SK-N-SH treated with all-trans-retinoic acid at 6 μM for 48 hours (cell line): Measurements from ENCODE around the gene TSTD1.
"Not testable (repeated sequence)": the region's sequence is repeated elsewhere in the genome, so short reads cannot be mapped to it uniquely, and the experiment has no call there.

Experiments used
- ATAC-seq: fragments of 200-7000 bp; cut with Tn5 transposase; 3 replicates; pipeline ENCODE4 v1.9.1; 2020; ENCODE audit warnings: mild to moderate bottlenecking, moderate library complexity
- ARNTL ChIP-seq: fragments of 450-650 bp; formaldehyde crosslinking; IDR thresholded peaks from 2 replicates; pipeline ENCODE4 v1.5.0; 2020; ENCODE audit warnings: low read depth, mild to moderate bottlenecking, moderate library complexity, borderline replicate concordance
- BACH2 ChIP-seq: fragments of 250-450 bp; sonication (Bioruptor Pico); IDR thresholded peaks from 2 replicates; pipeline ENCODE4 v1.9.0; 2021; ENCODE audit warnings: mild to moderate bottlenecking, borderline replicate concordance
- CREB5 ChIP-seq: fragments of 250-450 bp; sonication (Bioruptor Pico); IDR thresholded peaks from 2 replicates; pipeline ENCODE4 v1.5.1; 2020; ENCODE audit warnings: low read depth, mild to moderate bottlenecking, moderate library complexity
- CSRNP3 ChIP-seq: fragments of 250-450 bp; sonication (Bioruptor Pico); IDR thresholded peaks from 2 replicates; pipeline ENCODE4 v1.5.1; 2021; ENCODE audit warnings: mild to moderate bottlenecking, moderate library complexity
- GLIS3 ChIP-seq: fragments of 250-450 bp; sonication (Bioruptor Pico); IDR thresholded peaks from 2 replicates; pipeline ENCODE4 v1.5.0; 2020; ENCODE audit warnings: mild to moderate bottlenecking, moderate library complexity
- ISL1 ChIP-seq: fragments of 250-450 bp; sonication (Bioruptor Pico); IDR thresholded peaks from 2 replicates; pipeline ENCODE4 v2.1.2; 2022; ENCODE audit warnings: mild to moderate bottlenecking, moderate library complexity
- OSR1 ChIP-seq: fragments of 250-450 bp; sonication (Bioruptor Pico); IDR thresholded peaks from 2 replicates; pipeline ENCODE4 v1.8.0; 2022; ENCODE audit warnings: moderate library complexity, mild to moderate bottlenecking, inconsistent platforms
- PATZ1 ChIP-seq: fragments of 250-450 bp; sonication (Bioruptor Pico); IDR thresholded peaks from 2 replicates; pipeline ENCODE4 v1.8.0; 2020; ENCODE audit warnings: mild to moderate bottlenecking, moderate library complexity, borderline replicate concordance
- POU6F1 ChIP-seq: fragments of 250-450 bp; sonication (Bioruptor Pico); IDR thresholded peaks from 2 replicates; pipeline ENCODE4 v1.8.0; 2021; ENCODE audit warnings: low read depth, mild to moderate bottlenecking, moderate library complexity, borderline replicate concordance
- PPARA ChIP-seq: fragments of 250-450 bp; sonication (Bioruptor Pico); IDR thresholded peaks from 2 replicates; pipeline ENCODE4 v1.5.0; 2020; ENCODE audit warnings: mild to moderate bottlenecking, borderline replicate concordance
- RARB ChIP-seq: fragments of 250-450 bp; sonication (Bioruptor Pico); IDR thresholded peaks from 2 replicates; pipeline ENCODE4 v1.8.0; 2021; ENCODE audit warnings: mild to moderate bottlenecking, moderate library complexity
- SNAI2 ChIP-seq: fragments of 250-450 bp; sonication (Bioruptor Pico); IDR thresholded peaks from 2 replicates; pipeline ENCODE4 v1.5.0; 2020; ENCODE audit warnings: mild to moderate bottlenecking, moderate library complexity
- TCF4 ChIP-seq: fragments of 250-450 bp; sonication (Bioruptor Pico); IDR thresholded peaks from 2 replicates; pipeline ENCODE4 v1.8.0; 2021; ENCODE audit warnings: mild to moderate bottlenecking, moderate library complexity, borderline replicate concordance
- TOX ChIP-seq: fragments of 250-450 bp; sonication (Bioruptor Pico); IDR thresholded peaks from 2 replicates; pipeline ENCODE4 v1.8.0; 2021; ENCODE audit warnings: mild to moderate bottlenecking, moderate library complexity, borderline replicate concordance
- TSHZ2 ChIP-seq: fragments of 250-450 bp; sonication (Bioruptor Pico); IDR thresholded peaks from 2 replicates; pipeline ENCODE4 v1.5.0; 2020; ENCODE audit warnings: mild to moderate bottlenecking, moderate library complexity
- ZC3H10 ChIP-seq: fragments of 250-450 bp; sonication (Bioruptor Pico); IDR thresholded peaks from 2 replicates; pipeline ENCODE4 v1.5.1; 2021; ENCODE audit warnings: mild to moderate bottlenecking, moderate library complexity
- ZFP3 ChIP-seq: fragments of 250-450 bp; sonication (Bioruptor Pico); IDR thresholded peaks from 2 replicates; pipeline ENCODE4 v1.5.0; 2020; ENCODE audit warnings: mild to moderate bottlenecking, moderate library complexity
- ZFP30 ChIP-seq: fragments of 450-650 bp; formaldehyde crosslinking; IDR thresholded peaks from 2 replicates; pipeline ENCODE4 v1.5.0; 2022; ENCODE audit warnings: mild to moderate bottlenecking, moderate library complexity
- ZNF565 ChIP-seq: fragments of 450-650 bp; formaldehyde crosslinking; conservative IDR thresholded peaks from 2 replicates; pipeline ENCODE4 v1.5.0; 2020; ENCODE audit warnings: low read depth, mild to moderate bottlenecking, moderate library complexity
- ZNF70 ChIP-seq: fragments of 450-650 bp; formaldehyde crosslinking; IDR thresholded peaks from 2 replicates; pipeline ENCODE4 v1.5.0; 2020; ENCODE audit warnings: mild to moderate bottlenecking, moderate library complexity
- ZNF8 ChIP-seq: fragments of 450-650 bp; formaldehyde crosslinking; IDR thresholded peaks from 2 replicates; pipeline ENCODE4 v1.5.0; 2020; ENCODE audit warnings: mild to moderate bottlenecking, moderate library complexity

TSTD1 gene

GRCh38 chr1:161019751-161020495, 18.8 kb downstream of the TSTD1 start:
- TF ChIP-seq CREB5 (CRISPR knock-in tag) (no peak), POU6F1 (CRISPR knock-in tag) (no peak), ZFP3 (CRISPR knock-in tag) (no peak), RARB (no peak), OSR1 (CRISPR knock-in tag) (no peak), ZFP30 (CRISPR knock-in tag) (no peak), ZNF8 (CRISPR knock-in tag) (no peak), SNAI2 (no peak), ZC3H10 (CRISPR knock-in tag) (no peak), GLIS3 (CRISPR knock-in tag) (no peak), ZNF70 (CRISPR knock-in tag) (no peak), ZNF565 (no peak), TCF4 (CRISPR knock-in tag) (no peak), TOX (CRISPR knock-in tag) (no peak), TSHZ2 (no peak), PATZ1 (CRISPR knock-in tag) (no peak)
- ATAC-seq, result no peak

GRCh38 chr1:161019111-161019660, 19.6 kb downstream of the TSTD1 start:
- ATAC-seq, result not testable (repeated sequence)

- no peak for TF ChIP-seq ZFP30 (CRISPR knock-in tag)
- no peak for TF ChIP-seq TOX (CRISPR knock-in tag)
- no peak for TF ChIP-seq TCF4 (CRISPR knock-in tag)
- TF ChIP-seq ISL1, result no peak
- TF ChIP-seq PATZ1 (CRISPR knock-in tag), result no peak
- TF ChIP-seq ARNTL, result no peak
- no peak for TF ChIP-seq SNAI2
- no peak for TF ChIP-seq ZNF8 (CRISPR knock-in tag)
- no peak for TF ChIP-seq ZFP3 (CRISPR knock-in tag)
- TF ChIP-seq CREB5 (CRISPR knock-in tag), result no peak
- TF ChIP-seq ZNF565, result no peak
- TF ChIP-seq BACH2, result no peak
- TF ChIP-seq GLIS3 (CRISPR knock-in tag), result no peak
- no peak for TF ChIP-seq PPARA (CRISPR knock-in tag)
- TF ChIP-seq CSRNP3, result no peak
- no peak for TF ChIP-seq ZC3H10 (CRISPR knock-in tag)
- no peak for TF ChIP-seq ZNF70 (CRISPR knock-in tag)
- TF ChIP-seq OSR1 (CRISPR knock-in tag), result no peak
- no peak for ATAC-seq
Measured at GRCh38 chr1:161018631-161018930, 20.2 kb downstream of the TSTD1 start.
